ENCODE data around the gene KRAS.

DNA sequence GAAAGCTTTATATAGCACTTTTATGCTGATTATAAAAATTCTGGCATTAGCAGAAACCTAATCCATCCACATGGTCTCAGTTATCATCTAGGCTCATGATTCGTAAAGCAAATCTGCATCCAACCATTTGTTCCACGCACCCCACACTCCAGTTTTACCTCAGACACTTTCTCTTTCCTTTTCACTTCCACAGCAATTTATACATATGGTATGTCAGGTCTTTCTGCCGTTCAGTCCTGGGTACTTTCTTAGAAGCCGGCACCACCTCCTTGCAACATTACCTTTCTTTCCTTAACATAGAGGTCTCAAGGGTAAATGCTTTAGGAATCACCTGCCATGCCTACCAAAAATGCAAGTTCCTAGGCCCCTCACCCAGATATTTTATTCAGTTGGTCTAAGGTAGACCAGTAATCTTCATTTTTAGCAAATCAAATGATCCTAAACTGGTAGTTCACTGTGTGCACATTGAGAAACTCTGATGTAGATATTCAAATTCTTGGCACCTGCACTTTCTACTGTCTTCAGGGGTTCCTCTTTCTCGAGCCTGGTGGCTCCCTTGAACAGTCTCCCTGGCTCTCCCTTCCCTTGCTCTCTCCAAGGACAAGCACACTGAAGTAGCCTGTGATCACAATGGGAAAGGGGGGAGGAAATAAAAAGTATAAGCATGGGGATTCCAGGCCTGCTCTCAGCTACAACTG lies 2.8 kb upstream of the KRAS start:
- no peak for TF ChIP-seq POLR2A (IDR thresholded peaks at IDR 0.05)
- TF ChIP-seq, protein P1, sequence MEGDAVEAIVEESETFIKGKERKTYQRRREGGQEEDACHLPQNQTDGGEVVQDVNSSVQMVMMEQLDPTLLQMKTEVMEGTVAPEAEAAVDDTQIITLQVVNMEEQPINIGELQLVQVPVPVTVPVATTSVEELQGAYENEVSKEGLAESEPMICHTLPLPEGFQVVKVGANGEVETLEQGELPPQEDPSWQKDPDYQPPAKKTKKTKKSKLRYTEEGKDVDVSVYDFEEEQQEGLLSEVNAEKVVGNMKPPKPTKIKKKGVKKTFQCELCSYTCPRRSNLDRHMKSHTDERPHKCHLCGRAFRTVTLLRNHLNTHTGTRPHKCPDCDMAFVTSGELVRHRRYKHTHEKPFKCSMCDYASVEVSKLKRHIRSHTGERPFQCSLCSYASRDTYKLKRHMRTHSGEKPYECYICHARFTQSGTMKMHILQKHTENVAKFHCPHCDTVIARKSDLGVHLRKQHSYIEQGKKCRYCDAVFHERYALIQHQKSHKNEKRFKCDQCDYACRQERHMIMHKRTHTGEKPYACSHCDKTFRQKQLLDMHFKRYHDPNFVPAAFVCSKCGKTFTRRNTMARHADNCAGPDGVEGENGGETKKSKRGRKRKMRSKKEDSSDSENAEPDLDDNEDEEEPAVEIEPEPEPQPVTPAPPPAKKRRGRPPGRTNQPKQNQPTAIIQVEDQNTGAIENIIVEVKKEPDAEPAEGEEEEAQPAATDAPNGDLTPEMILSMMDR (IDR thresholded peaks at IDR 0.05): no peak

All from right lobe of liver (tissue), 4 donors.